GM21360 (cell line): ENCODE measurements around the gene MFAP1.
"Not testable (repeated sequence)": the region's sequence is repeated elsewhere in the genome, so short reads cannot be mapped to it uniquely, and the experiment has no call there.

Source experiments
- ATAC-seq: cut with Tn5 transposase; IDR thresholded peaks from one replicate; pipeline ENCODE4 v1.9.1; 2021; ENCODE audit warnings: mild to moderate bottlenecking, moderate library complexity; ENCODE audit not compliant: unreplicated experiment

MFAP1 gene

DNA sequence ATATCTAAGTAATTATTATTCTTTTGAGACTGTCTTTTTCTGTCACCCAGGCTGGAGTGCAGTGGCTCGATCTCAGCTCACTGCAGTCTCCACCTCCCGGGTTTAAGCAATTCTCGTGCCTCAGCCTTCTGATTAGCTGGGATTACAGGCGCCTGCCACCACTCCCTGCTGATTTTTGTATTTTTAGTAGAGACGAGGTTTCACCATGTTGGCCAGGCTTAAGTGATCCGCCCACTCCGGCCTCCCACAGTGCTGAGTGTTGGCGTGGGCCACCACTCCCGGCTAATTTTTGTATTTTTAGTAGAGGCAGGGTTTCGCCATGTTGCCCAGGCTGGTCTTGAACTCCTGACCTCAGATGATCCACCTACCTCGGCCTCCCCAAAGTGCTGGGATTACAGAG, 815 bp upstream of the MFAP1 start:
- ATAC-seq, result not testable (repeated sequence)

- no peak for ATAC-seq
Observed at GRCh38 chr15:43821505-43821904, 3.0 kb downstream of the MFAP1 start.

- not testable (repeated sequence) for ATAC-seq
Observed at GRCh38 chr15:43815064-43815463, 9.4 kb downstream of the MFAP1 start.

DNA sequence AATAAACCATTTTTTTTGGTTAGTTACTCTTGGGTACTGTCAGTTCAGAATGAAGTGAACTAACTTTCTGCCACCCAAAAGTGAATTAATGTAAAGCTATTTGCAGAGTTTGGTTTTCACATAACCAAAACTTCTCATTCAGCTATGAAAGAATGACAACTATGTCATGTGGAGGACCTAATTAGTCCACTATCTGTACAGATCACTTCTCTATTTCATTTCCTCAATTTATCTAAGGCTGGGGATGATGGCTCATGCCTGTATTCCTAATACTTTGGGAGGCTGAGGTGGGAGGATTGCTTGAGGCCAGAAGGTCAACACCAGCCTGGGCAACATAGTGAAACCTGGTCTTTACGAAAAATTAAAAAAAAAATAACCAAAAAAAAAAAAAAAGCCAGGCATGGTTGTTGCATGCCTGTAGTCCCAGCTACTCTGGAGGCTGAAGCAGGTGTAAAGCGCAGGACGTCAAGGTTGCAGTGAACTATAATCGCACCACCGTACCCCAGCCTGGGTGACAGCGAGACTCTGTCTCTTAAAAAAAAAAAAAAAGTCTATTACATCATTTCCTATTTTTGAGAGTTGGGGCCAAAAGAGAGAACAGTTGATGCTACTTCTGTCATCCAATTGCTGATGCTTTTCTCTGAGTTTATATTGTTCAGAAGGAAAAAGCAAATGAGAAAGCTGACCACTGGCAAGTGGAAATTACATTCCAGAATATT, 15.4 kb downstream of the MFAP1 start:
- ATAC-seq, result no peak

DNA sequence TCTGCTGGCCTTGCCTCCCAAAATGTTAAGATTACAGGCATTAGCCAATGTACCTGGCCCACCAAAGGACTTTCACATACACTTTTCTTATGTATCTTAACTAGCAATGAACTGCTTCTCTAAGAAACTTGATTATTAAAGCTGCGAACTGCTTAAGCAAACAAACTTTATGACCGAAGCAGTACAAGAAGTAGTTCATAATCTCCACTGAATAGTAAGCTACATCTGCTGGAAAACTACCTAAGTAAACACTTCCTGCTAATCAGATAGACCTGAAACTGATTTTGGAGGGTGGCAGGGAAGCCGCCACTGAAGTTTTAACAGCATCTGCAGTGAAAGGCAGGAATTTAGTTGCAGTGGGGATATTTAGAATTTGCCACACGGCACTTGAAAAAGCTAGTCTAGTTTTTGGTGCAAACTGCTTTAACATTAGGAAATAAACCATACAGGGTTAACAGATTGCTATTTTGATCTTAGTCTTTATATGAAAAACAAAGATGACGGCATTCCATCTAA, 16.0 kb downstream of the MFAP1 start:
- ATAC-seq, result no peak

GRCh38 chr15:43802676-43803075, 21.8 kb downstream of the MFAP1 start:
- not testable (repeated sequence) for ATAC-seq

DNA sequence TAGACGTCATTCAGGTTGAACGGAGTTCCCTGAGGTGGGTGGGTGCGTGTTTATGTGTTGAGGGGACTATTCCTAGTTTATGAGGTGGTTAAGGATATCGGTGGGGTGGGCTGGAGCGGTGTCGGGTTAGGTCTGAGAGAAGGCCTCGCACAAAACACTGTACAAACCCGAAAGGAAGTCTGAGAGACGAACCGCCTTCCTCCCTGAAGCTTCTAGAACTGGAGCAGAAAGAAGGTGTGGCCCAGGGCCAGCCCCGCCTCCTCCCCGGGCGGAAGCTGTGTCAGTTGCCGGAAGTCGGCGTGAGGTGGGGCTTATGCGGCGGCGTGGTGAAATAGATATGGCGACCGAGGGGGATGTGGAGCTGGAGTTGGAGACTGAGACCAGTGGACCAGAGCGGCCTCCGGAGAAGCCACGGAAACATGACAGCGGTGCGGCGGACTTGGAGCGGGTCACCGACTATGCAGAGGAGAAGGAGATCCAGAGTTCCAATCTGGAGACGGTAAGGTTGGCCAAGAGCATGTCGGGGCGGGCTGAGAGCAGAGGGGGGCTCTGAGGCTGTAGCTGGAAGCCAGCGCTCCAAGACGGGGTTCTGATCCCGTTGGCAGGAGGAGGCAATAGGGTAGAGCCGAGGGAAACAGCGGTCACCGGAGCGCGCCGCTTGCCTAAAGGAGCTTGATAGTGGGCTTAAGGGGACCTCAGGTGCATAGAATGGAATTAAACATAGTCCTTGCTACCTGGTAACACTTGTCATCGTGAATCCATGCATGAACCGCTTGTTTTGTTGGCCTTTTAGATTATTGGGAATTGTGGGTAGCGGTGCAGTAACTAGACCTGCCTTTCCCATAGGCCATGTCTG, 24.0 kb downstream of the MFAP1 start, which contains the start of gene HYPK:
Gene HYPK (plus strand): TSS at position 314 of the 856 bp plus-strand sequence. CDS start 24 bp downstream, at position 338.
- ATAC-seq, result peak; percentile 59

- ATAC-seq, result no peak
Observed at GRCh38 chr15:43799945-43800285, 24.6 kb downstream of the MFAP1 start, which contains the start of gene SERINC4. Gene SERINC4, minus strand, starts transcription at chr15:43800220. Its CDS starts 234 bp downstream, at chr15:43799986.

DNA sequence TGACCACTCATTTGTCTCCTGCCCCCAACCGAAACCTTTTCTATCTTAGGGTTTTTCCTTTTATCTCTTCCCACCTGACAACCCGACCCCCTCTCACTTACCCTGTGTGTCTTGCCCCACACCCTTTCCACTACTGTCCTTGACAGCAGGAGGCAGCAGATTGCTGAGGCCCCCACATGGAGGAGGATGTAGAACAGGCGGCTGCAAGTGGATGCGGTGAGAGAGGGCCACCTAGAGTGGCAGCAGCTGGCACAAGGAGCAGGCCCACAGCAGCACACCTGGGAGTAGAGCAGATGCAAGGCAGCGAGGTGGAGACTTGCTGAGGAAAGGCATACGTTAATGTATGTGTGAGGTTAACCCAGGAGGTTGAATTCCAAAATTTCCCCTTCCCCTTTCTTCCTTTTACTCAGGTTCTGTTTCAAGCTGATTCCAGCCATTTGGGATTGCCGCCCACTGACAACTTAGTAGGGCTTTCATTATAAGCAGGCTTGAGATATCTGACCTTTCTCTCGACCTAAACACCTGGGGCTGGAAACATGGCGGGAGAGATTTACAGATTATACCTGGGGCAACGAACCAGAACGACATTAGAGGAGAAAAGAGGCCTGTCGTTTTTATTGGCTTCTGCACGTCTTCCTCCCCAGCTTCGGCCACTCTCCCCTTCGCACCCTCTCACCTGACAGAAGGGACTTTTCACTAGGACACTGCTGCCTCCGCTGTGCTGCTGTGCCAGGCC, 25.1 kb downstream of the MFAP1 start:
- no peak for ATAC-seq

- ATAC-seq, result no peak
Observed at GRCh38 chr15:43796566-43796965, 27.9 kb downstream of the MFAP1 start.

DNA sequence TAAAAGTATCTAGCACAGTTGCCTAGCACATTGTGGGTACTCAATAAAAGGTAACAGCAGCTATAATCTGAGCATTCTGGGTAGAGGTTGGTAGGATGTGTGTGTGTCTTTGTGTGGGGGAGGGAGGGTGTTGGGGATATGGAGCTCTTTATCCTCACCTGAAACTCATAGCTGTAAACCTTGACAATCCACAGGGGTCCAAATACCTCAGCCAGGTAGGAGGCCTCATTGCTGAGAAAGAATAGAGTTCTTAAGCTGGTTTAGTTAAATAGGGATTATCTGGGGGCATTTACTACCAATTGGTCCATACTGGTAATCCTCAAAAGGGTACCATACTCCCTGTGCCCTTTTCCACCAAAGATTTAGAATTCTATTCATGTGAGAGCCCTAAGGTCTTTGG, 28.5 kb downstream of the MFAP1 start:
- ATAC-seq, result no peak

- no peak for ATAC-seq
Observed at GRCh38 chr15:43795197-43795596, 29.3 kb downstream of the MFAP1 start.

GRCh38 chr15:43794269-43795037, 30.0 kb downstream of the MFAP1 start:
- no peak for ATAC-seq

- no peak for ATAC-seq
Observed at GRCh38 chr15:43793647-43794046, 30.8 kb downstream of the MFAP1 start.

- no peak for ATAC-seq
Observed at GRCh38 chr15:43792761-43793476, 31.6 kb downstream of the MFAP1 start.

- peak; percentile 84 for ATAC-seq
Observed at GRCh38 chr15:43791993-43792760, 32.3 kb downstream of the MFAP1 start, which contains the start of gene SERF2. Gene SERF2, plus strand, starts transcription at chr15:43792320. Its CDS starts 57 bp downstream, at chr15:43792377.

DNA sequence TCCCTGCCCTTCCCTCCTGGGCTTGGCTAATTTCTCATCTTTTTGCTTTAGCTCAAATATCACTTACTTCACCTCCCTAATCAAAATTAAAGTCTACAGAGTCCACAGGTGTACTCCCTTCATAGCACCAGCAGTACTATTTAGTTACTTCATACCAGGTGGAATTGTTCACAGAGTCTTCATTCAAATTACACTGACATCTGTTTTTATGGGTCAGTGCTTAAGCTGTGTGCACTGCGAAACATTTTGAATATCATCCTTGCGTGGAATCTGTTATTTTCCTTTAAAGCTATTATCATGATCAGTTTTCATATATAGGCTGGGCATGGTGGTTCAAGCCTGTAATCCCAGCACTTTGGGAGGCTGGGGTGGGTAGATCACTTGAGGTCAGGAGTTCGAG, 35.1 kb downstream of the MFAP1 start:
- ATAC-seq, result no peak

DNA sequence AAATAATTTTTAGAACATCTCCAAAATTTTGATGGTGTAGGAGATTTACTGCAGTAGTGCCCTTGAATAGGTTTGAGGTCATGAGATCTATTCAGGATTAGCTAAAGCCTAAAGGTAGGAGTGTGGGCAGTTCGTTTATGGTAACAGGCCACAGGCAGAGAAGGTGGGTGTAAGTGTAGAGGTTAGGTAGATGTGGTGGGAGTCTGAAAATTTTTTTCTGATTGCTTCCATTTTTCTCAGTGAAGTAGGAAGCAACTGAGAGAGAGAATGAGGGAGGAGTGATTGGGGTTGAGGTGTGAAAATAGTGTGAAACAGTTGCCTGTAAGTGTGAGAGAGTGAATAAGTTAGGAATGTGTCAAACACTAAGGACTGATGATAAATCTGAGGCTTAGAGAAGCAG, 45.5 kb downstream of the MFAP1 start:
- ATAC-seq, result no peak
